Neural crest cell (in vitro differentiated cells): Measurements from ENCODE around the gene KAT14. TPM values are rescaled to one million over a fixed set of nuclear protein-coding genes. Genes with fewer than 3 reads are reported as not detected.
A peak's percentile ranks its signal among the peaks of the same experiment; 100 is the strongest.
"Not testable (repeated sequence)": the region's sequence is repeated elsewhere in the genome, so short reads cannot be mapped to it uniquely, and the experiment has no call there.

Experiments
- DNase-seq: peaks from one replicate; pipeline ENCODE4 v3.0.0; 2021; ENCODE audit warnings: low read depth, mixed read lengths, low spot score
- H3K27ac Mint-ChIP-seq: one replicate; pipeline ENCODE4 v1.8.0; 2021; ENCODE audit warnings: mild to moderate bottlenecking, mixed read lengths; ENCODE audit not compliant: unreplicated experiment
- H3K27me3 Mint-ChIP-seq: 2 replicates; pipeline ENCODE4 v1.8.0; 2021; ENCODE audit warnings: low read depth, mild to moderate bottlenecking, mixed read lengths
- H3K36me3 Mint-ChIP-seq: 2 replicates; pipeline ENCODE4 v1.8.0; 2021; ENCODE audit warnings: low read depth, mild to moderate bottlenecking, mixed read lengths
- H3K4me1 Mint-ChIP-seq: 2 replicates; pipeline ENCODE4 v1.8.0; 2021; ENCODE audit warnings: mixed read lengths
- H3K4me3 Mint-ChIP-seq: one replicate; pipeline ENCODE4 v1.8.0; 2021; ENCODE audit warnings: mild to moderate bottlenecking, mixed read lengths
- H3K9me3 Mint-ChIP-seq: 2 replicates; pipeline ENCODE4 v1.8.0; 2021; ENCODE audit warnings: mixed read lengths
- CTCF ChIP-seq: fragments of 200-600 bp; sonication (generic); conservative IDR thresholded peaks from 2 replicates; pipeline ENCODE4 v1.5.0; 2021; ENCODE audit warnings: antibody characterized with exemption, mild to moderate bottlenecking
- total RNA-seq: library from RNA; stranded (reverse); gene quantifications from 2 replicates; pipeline ENCODE4 v1.2.1, GENCODE V29; 2021

KAT14 gene
- total RNA-seq, 1 donor from 2014 or later, result 30.7 TPM

GRCh38 chr20:18176318-18176785 lies 38.7 kb downstream of the KAT14 start:
- Mint-ChIP-seq H3K36me3 (peaks cover 38% of the 10 kb centered on the region), H3K27me3 (no peaks in the 10 kb centered on the region), H3K4me1 (peaks cover 4% of the 10 kb centered on the region), H3K9me3 (peaks cover 6% of the 10 kb centered on the region), H3K4me3 (no peak overlapping the region), H3K27ac (peak overlapping the region; percentile 94)
- no peak for TF ChIP-seq CTCF
- no peak for DNase-seq

- peaks cover 49% of the 10 kb centered on the region for H3K36me3 Mint-ChIP-seq
- not testable (repeated sequence) for H3K27me3 Mint-ChIP-seq, H3K4me1 Mint-ChIP-seq, H3K27ac Mint-ChIP-seq, H3K9me3 Mint-ChIP-seq, DNase-seq, H3K4me3 Mint-ChIP-seq
Observed at GRCh38 chr20:18180366-18180765, 42.7 kb downstream of the KAT14 start.

GRCh38 chr20:18180815-18181214 lies 43.2 kb downstream of the KAT14 start:
- Mint-ChIP-seq H3K27me3 (no peaks in the 10 kb centered on the region), H3K27ac (no peak overlapping the region), H3K36me3 (peaks cover 48% of the 10 kb centered on the region), H3K4me3 (no peak overlapping the region), H3K4me1 (peaks cover 4% of the 10 kb centered on the region), H3K9me3 (peaks cover 6% of the 10 kb centered on the region)
- TF ChIP-seq CTCF, result no peak
- no peak for DNase-seq

GRCh38 chr20:18187020-18187419 lies 49.4 kb downstream of the KAT14 start:
- Mint-ChIP-seq H3K4me3 (no peak overlapping the region), H3K9me3 (no peaks in the 10 kb centered on the region), H3K27ac (no peak overlapping the region), H3K27me3 (no peaks in the 10 kb centered on the region), H3K4me1 (no peaks in the 10 kb centered on the region), H3K36me3 (peaks cover 24% of the 10 kb centered on the region)
- TF ChIP-seq CTCF, result no peak
- no peak for DNase-seq

- no peak for TF ChIP-seq CTCF
- H3K4me1 Mint-ChIP-seq, result no peaks in the 10 kb centered on the region
- H3K27ac Mint-ChIP-seq, result no peak overlapping the region
- H3K27me3 Mint-ChIP-seq, result no peaks in the 10 kb centered on the region
- no peaks in the 10 kb centered on the region for H3K9me3 Mint-ChIP-seq
- H3K36me3 Mint-ChIP-seq, result peaks cover 17% of the 10 kb centered on the region
- no peak overlapping the region for H3K4me3 Mint-ChIP-seq
- no peak for DNase-seq
Observed at GRCh38 chr20:18188434-18188833, 50.8 kb downstream of the KAT14 start.

- Mint-ChIP-seq H3K27ac (peak overlapping the region; percentile 45), H3K9me3 (no peaks in the 10 kb centered on the region), H3K4me3 (no peak overlapping the region), H3K36me3 (peaks cover 17% of the 10 kb centered on the region), H3K4me1 (no peaks in the 10 kb centered on the region), H3K27me3 (no peaks in the 10 kb centered on the region)
- no peak for DNase-seq
- no peak for TF ChIP-seq CTCF
Observed at GRCh38 chr20:18190338-18191233, 52.9 kb downstream of the KAT14 start.
